ENCODE data around the gene CPTP. TPM values are rescaled to one million over a fixed set of nuclear protein-coding genes. Genes with fewer than 3 reads are reported as not detected.

The CPTP gene
- total and polyA plus RNA-seq, 2 donors (not counting 1 experiment from before 2014, with no cell fraction given) = 17.1 to 18.8 TPM

DNA sequence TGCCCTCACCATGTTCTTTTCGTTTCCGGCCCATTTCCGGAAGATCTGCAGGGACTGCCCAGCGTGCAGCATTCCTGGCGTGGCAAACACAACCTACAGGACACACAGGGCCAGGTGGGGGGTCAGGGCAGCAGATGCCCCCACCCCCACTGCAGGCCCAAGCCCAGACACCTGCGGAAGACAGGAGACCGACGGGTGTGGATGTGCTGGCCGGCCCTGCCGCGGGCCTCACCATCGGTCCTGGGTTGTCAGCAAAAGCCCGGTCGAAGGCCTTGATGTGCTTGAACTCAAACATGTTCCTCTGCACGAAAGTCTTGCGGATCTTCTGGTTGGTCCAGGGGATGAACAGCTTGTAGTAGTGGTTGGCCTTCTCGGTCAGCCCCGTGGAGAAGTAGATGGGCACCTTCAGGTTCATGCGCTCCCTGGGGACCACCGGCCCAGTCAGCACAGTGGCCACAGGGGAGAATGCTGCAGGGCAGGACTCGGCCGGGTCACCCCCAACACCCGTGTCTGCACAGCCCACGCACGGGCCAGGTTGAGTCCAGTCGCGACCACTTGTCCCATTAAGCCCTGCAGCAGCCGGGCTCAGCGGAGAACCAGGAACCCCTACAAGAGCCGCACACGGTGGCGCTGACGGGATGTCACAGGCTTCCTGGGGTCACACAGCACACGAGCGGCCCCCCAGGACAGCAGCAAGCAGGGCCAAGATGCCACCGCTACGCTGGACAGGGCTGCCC, 10.9 kb upstream of the CPTP start:
- H2AFZ ChIP-seq (ENCODE audit: insufficient read depth, low read depth, low read length, poor library complexity, severe bottlenecking) = no peak overlapping the region
- H3K4me3 Mint-ChIP-seq = no peak overlapping the region
- ATAC-seq (ENCODE audit: low read depth) (no peak), DNase-seq (no peak)
- POLR2A ChIA-PET = interaction anchor here (0.6 kb wide), 1 partner anchor 233 kb away, joined by 6 read pairs; no protein-coding TSS in a partner anchor
- no peak overlapping the region for H3K9ac ChIP-seq (ENCODE audit: low read length)
- no peak overlapping the region for H3K27ac ChIP-seq (ENCODE audit: low read length in 2 of 2)
- H3K4me2 ChIP-seq (replicated peaks; ENCODE audit: low read depth, low read length, poor library complexity, severe bottlenecking) = no peak overlapping the region
- H3K27me3 Mint-ChIP-seq = no peaks in the 10 kb centered on the region
- no peaks in the 10 kb centered on the region for H3K27me3 ChIP-seq (replicated peaks in 1 of 4; ENCODE audit: control extremely low read depth in 1 of 4, control insufficient read depth in 3 of 4, insufficient read depth in 4 of 4, low read length in 3 of 4)
- CTCF ChIA-PET = no interaction called here
- H3K4me3 ChIP-seq (ENCODE audit: control extremely low read depth in 1 of 5, extremely low read depth in 1 of 5, insufficient read depth in 1 of 5, low read depth in 2 of 5, low read length in 4 of 5) = no peak overlapping the region
- peaks cover 0 to 43% of the 10 kb centered on the region in 2 experiments for H3K36me3 ChIP-seq (replicated peaks in 1 of 2; ENCODE audit: control extremely low read depth in 1 of 2, control insufficient read depth in 1 of 2, extremely low read depth in 1 of 2, insufficient read depth in 2 of 2, low read length in 1 of 2)
- no peaks in the 10 kb centered on the region for H3K9me3 Mint-ChIP-seq (ENCODE audit: insufficient read depth)
- no peak for TF ChIP-seq EZH2 (IDR thresholded peaks at IDR 0.05; ENCODE audit: borderline replicate concordance, insufficient read depth, low read depth, low read length, poor library complexity, severe bottlenecking)
- TF ChIP-seq CTCF (IDR thresholded peaks at IDR 0.05) = no peak
- H3K9me3 ChIP-seq (ENCODE audit: control extremely low read depth in 1 of 3, control insufficient read depth in 2 of 3, insufficient read depth in 1 of 3, low read length in 2 of 3) = no peaks in the 10 kb centered on the region
- H3K27ac Mint-ChIP-seq = no peak overlapping the region
- peaks cover 4% of the 10 kb centered on the region for H3K4me1 Mint-ChIP-seq
- intact Hi-C loops (cut with micrococcal nuclease) = no loop called here
- peaks cover 9% of the 10 kb centered on the region for H4K20me1 ChIP-seq (ENCODE audit: control insufficient read depth, insufficient read depth, low read length, poor library complexity, severe bottlenecking)
- peaks cover 8% of the 10 kb centered on the region for H3K79me2 ChIP-seq (ENCODE audit: control insufficient read depth, insufficient read depth, low read length)
- H3K4me1 ChIP-seq (ENCODE audit: control insufficient read depth in 2 of 2, insufficient read depth in 2 of 2, low read length in 2 of 2) = peaks cover 6 to 10% of the 10 kb centered on the region in 2 donors
- WGBS (ENCODE audit: insufficient coverage) = 94% methylated on average over 37 of the region's 37 CpGs

- H3K4me2 ChIP-seq (replicated peaks; ENCODE audit: low read depth, low read length, poor library complexity, severe bottlenecking) = no peak overlapping the region
- DNase-seq = no peak
- no peak for ATAC-seq (ENCODE audit: low read depth)
- H3K4me3 ChIP-seq (ENCODE audit: control extremely low read depth in 1 of 5, extremely low read depth in 1 of 5, insufficient read depth in 1 of 5, low read depth in 2 of 5, low read length in 4 of 5) = no peak overlapping the region
- Mint-ChIP-seq H3K4me1 (peaks cover 3% of the 10 kb centered on the region), H3K9me3 (ENCODE audit: insufficient read depth) (no peaks in the 10 kb centered on the region), H3K27ac (no peak overlapping the region), H3K27me3 (no peaks in the 10 kb centered on the region), H3K4me3 (no peak overlapping the region)
- intact Hi-C loops (cut with micrococcal nuclease) = no loop called here
- H2AFZ ChIP-seq (ENCODE audit: insufficient read depth, low read depth, low read length, poor library complexity, severe bottlenecking) = no peak overlapping the region
- peaks cover 9% of the 10 kb centered on the region for H3K79me2 ChIP-seq (ENCODE audit: control insufficient read depth, insufficient read depth, low read length)
- WGBS (ENCODE audit: insufficient coverage) = 98% methylated on average over 15 of the region's 15 CpGs
- H3K27ac ChIP-seq (ENCODE audit: low read length in 2 of 2) = no peak overlapping the region
- CTCF ChIA-PET = no interaction called here
- H3K36me3 ChIP-seq (replicated peaks in 1 of 2; ENCODE audit: control extremely low read depth in 1 of 2, control insufficient read depth in 1 of 2, extremely low read depth in 1 of 2, insufficient read depth in 2 of 2, low read length in 1 of 2) = peaks cover 0 to 46% of the 10 kb centered on the region in 2 experiments
- TF ChIP-seq EZH2 (IDR thresholded peaks at IDR 0.05; ENCODE audit: borderline replicate concordance, insufficient read depth, low read depth, low read length, poor library complexity, severe bottlenecking) (no peak), CTCF (IDR thresholded peaks at IDR 0.05) (no peak)
- peaks cover 15% of the 10 kb centered on the region for H4K20me1 ChIP-seq (ENCODE audit: control insufficient read depth, insufficient read depth, low read length, poor library complexity, severe bottlenecking)
- POLR2A ChIA-PET = interaction anchor here (0.6 kb wide), 1 partner anchor 232 kb away, joined by 6 read pairs; no protein-coding TSS in a partner anchor
- no peaks in the 10 kb centered on the region for H3K27me3 ChIP-seq (replicated peaks in 1 of 4; ENCODE audit: control extremely low read depth in 1 of 4, control insufficient read depth in 3 of 4, insufficient read depth in 4 of 4, low read length in 3 of 4)
- H3K4me1 ChIP-seq (ENCODE audit: control insufficient read depth in 2 of 2, insufficient read depth in 2 of 2, low read length in 2 of 2) = peaks cover 3 to 6% of the 10 kb centered on the region in 2 donors
- no peaks in the 10 kb centered on the region for H3K9me3 ChIP-seq (ENCODE audit: control extremely low read depth in 1 of 3, control insufficient read depth in 2 of 3, insufficient read depth in 1 of 3, low read length in 2 of 3)
- H3K9ac ChIP-seq (ENCODE audit: low read length) = no peak overlapping the region
These were observed 10.4 kb upstream of the CPTP start for GRCh38 chr1:1314237-1314586.
